NCI-H226 (cell line): ENCODE measurements around the gene TARP.

Source experiments
- DNase-seq: peaks from one replicate; pipeline ENCODE4 v3.0.0-alpha.2; 2015

The TARP gene

DNA sequence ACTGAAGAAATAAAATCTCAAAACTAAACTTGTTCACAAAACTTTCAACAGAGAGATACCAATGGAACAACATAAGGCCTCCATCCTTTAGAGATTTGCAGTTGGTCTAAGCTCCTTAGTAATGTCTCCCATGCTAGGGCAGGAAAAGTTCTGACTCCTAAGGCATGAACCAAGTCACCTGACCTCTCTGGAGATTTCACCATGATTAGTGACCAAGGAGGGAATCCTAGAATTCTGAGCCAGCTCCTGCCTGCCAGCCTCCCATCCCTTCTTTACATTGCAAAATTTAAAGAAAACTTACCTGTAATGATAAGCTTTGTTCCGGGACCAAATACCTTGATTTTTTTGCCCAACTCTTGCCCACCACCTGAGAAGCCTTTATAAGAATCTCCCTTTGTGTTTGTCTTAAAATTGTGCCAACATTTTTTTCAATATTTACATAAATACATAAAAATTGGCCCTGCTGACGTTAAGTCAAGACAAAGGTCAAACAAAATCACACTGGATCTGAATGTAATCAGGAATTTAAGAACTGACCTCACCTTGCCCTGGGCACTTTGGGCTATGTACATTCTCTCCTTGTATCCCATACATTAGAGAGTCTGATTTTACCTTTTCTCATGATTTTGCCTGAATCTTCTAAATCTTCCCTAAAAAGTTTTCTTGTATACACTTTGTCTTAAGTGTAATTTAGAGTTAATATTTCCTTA lies at the start of gene TARP:
Gene TARP (minus strand): TSS at position 351 of the 710 bp plus-strand sequence.
- DNase-seq: no peak

DNA sequence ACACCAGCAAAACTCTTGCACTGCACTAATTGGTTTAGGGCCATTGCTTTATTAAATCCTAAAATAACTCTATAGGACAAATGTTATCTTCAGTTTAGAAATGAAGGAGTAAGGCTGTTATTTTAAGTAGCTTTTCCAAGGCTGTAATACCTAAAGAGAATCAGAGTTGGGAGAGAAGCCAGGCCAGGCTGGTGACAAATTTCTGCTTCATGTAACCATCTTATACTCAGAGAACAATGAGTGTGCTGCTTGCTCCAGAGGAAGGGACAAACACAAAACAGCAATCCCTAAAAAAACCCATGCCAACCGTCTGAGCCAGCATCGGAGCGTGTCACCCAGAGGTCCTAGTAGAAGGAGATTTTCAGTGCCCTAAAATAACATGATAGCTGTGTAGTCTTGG lies 49.7 kb upstream of the TARP start:
- no peak for DNase-seq

DNA sequence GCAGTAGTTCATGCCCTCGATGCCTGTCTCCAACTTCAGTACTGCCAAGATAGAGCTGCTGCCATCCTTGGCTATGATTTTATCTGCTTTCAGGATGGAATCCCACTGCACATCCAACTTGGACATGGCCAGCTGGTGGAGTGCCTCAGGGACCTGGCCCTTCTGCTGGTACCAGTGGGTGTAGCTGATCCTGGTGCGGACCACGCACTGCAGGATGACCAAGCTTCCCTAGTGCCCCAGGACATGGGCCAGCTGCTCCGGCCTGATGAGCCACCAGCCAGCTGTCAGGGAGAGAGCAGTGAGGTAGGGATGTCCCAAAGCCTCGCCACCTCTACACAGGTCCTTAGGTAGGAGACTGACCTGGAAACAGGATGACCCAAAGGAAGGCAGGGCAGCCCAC lies 49.0 kb upstream of the TARP start:
- DNase-seq: no peak

DNA sequence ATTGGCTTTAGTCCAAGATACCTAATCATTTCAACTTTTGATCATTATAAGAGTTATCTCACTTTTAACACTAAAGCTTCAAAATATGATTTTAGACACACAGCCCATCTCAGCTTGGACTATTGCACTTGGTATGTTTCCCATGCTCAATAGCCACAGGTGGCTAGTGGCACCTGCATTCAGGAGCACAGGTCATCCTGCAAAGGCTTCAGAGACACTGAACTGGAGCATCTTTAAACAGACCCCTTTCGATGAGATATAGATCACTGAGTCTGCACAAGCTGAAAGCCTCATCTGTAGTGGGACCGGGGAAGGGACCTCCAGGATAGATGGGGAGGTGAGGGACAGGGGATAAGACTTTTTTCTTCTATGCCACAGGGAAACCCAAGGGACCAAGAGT lies 48.5 kb upstream of the TARP start:
- DNase-seq: no peak

DNA sequence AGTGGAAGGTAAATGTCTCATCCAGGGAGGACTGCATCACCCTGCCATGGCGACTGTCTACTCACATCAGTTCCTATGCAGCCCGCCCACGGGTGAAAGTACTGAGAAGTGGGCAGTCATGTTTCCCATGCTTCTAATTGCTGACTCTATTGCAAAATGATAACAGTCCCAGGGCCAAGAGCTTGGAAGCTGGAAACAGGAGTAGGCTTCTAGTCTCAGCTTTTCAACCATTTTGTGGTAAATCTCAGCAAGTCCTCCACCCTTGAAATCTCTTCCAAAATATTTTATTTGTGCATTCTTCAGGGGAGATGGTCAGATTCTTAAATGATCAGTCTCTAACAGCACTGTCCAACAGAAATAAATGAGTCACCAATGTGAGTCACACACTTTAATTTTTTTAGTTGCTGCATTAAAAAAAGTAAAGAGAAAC lies 48.1 kb upstream of the TARP start:
- DNase-seq: peak; percentile 66

DNA sequence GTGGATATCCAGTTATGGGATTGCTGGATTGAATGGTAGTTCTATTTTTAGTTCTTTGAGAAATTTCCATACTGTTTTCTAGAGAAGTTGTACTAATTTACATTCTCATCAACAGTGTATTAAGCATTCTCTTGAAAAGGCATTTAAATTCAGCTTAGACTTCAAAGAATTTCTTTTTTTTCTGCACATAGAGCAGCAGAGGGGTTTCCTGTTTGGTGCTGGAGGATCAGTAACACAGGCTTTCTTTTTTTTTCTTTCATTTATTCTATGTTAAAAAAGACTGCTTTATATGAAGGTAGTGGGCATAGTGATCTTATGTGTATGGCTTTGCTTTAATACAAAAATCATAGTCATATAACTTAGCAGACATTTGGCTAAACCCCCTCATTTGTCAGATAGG lies 47.6 kb upstream of the TARP start:
- no peak for DNase-seq

DNA sequence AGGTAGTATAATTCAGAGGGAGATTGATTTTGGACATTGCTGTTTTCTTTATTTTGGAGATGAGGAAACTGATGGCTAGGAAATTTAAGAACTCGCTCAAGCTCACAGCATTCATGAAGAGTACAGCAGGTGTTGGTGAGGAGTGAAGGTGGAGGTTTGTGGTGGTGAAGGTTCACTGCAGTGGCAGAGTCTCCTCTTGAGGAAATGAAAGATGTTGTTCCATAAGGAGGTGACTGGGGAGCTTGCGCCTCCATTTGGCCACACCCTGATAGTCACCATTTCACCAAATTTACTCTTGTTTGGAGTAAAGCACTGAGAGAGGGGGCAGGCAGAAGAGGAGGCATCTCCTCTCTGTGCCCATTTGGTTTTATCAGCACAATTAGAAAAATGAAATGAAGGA lies 46.4 kb upstream of the TARP start:
- DNase-seq: no peak

DNA sequence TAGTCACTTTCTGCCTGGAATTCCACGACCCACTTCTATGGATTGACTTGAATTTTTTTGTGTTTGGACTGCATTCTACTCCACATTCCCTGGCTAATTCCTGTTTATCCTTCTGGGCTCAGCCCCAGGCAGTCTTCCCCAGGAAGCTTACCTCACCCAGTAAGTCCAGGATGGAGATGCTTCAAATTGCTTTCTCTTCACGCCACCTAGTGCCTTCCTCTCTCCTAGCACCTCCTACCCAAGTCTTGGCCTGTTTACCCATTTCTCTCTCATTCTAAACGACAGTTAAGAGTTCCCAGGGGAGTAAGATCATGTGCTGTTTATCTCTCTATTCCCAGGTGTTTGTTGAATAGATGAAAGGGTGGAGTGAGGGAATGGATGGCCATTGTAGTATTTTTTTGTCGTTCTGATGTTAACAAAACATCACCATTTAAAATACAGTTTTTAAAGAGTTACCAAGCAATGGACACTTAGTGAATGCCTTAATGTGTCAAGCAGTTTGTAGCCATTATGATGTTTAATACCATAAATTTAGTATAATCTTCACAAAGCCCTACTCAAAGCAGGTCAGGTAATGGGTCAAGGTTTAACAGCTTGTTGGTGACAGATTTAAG lies 45.5 kb upstream of the TARP start:
- peak; percentile 90 for DNase-seq

DNA sequence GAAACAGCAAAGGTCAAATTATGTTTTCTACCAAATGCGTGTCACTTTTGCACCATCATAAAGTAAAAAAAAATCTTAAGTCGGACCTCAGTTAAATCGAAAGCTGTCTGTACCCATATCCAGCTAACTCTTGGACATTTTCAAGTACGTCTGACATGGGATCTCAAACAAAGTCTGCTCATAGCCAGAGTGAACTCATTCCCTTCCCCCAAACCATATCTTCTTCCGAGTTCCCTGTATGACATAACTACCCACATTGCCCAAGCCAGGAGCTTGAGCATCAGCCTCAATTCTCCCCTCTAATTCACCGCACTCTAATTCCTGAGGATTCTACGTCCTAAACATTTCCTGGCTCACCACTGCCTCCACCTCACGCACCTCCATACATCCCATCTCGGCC lies 44.8 kb upstream of the TARP start:
- DNase-seq: no peak

DNA sequence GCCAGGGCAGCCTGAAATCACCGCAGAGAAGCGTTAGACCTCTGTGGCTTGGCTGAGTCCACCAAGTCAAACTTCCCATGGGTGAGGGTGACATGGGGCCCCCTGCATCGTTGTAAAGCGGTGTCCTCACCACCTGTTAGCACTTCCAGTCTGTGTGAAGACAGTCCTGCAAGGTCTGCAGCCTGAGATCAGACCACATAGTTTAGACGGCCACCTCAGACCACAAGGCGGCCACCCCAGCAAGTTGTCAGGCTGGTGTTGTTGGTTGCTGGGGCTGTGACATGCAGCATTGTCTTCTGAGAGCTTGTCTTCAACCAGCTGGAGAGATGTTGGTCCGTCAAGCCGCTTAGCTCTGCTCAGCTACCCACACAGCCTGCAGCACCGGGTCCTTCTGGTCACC lies 44.1 kb upstream of the TARP start:
- DNase-seq: no peak

DNA sequence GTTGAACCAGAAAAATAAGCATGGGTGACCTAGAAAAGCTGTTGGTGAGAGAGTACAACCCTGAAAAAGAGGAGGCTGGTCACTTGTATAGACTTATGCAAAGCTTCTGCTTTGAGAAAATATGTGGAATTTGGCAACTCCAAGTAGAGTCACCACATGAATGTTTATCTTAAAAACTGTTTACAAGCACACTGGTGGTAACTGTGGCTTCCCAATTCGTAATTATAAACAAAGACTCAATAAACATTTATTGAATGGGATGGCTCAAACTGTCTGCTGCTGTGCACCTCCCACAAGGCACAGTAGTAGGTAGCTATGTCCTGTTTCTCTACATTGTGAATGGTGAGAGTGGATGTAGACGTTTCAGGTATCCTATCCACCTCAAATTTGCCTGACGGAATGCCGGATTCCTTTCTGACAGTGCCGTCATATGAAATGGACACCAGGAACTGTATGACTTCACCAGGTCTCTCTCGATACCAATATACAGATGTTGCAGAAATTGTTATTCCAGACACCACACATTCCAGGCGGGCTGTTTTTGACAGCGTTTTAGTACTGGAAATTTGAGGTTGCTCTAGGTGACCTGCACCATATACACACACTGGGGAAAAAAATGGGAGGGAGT lies 43.4 kb upstream of the TARP start:
- DNase-seq: no peak

DNA sequence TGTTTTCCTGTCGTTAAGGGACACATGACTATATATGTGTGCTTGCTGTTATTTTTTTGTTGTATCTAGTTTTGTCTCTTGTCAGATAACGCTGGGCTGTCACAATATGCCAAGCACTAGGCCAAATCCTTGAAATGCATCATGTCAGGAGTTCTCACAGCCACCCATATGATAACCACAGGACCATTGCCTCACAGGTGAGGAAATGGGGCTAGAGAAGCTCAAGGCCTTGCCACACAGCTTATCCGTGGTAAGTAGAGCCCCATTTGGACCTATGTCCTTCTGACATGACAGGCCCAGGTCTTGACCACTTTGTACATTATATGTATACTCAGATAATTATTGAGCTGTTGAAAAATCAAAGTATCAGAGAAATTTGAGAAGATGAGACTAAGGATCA lies 42.0 kb upstream of the TARP start:
- DNase-seq: no peak

DNA sequence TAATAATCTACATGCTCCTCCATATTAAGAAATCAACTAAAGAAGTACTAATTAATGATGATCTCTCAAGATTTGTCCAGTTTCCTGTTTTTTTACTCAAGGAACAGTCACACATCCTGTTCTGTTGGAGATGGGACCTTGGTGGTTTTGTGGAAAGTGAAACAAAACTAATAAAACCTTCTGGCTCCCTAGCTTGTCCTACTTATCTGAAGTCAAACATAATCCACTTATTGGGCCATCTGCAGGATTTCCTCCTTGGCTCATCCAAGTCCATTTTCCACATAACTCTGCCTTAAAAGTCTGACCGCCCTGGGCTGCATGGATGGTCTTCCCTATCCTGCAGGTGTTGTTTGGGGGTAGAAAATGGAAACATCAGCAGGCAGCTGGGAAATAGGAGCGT lies 39.4 kb upstream of the TARP start:
- DNase-seq: no peak

DNA sequence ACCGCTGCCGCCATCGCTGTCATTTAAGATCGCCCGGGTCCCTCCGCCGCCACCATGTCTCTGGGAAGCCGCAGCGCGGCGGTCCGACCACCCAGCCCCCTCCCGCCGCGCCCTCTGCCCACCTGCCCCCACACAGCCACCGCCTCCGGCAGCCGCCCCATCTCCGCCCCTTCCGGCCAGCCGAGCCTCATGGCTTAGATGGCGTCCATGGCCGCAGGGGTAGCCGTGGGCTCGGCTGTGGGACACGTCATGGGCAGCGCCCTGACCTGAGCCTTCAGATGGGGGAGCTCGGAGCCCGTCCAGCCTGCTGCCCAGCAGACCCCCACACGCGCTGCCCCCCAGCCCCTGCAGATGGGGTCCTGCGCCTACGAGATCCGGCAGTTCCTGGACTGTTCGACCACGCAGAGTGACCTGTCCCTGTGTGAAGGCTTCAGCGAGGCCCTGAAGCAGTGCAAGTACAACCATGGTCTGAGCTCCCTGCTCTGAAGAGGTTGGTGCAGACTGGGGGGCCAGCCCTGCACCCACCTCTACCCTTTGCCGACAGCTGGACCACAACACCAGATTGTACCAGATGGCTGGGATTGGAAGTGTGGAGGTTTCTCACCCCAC lies 38.0 kb upstream of the TARP start:
- no peak for DNase-seq

DNA sequence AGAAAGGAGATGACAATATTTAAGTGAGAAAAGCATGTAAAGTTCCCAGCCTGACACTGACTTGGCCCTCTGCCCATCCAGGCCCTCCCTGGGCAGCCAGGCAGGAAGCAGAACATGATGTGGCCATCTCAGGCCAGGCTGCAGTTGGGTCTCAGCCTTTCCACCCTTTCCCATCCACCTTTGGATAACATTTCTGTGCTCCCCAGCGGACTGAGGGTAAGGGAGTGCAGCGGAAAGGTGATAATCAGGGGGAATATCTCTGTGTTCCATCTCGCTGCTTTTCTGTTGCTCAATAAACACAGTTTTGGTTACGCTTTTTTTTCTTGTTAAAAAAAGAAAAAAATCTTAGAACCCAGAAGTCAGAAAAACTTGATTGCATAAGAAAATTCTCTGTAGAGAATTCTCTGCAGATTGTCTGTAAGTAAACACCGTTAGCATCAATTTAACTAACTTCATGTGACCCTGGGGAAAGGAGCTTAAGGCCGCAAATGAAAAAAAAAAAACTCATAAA lies 37.2 kb upstream of the TARP start:
- no peak for DNase-seq

DNA sequence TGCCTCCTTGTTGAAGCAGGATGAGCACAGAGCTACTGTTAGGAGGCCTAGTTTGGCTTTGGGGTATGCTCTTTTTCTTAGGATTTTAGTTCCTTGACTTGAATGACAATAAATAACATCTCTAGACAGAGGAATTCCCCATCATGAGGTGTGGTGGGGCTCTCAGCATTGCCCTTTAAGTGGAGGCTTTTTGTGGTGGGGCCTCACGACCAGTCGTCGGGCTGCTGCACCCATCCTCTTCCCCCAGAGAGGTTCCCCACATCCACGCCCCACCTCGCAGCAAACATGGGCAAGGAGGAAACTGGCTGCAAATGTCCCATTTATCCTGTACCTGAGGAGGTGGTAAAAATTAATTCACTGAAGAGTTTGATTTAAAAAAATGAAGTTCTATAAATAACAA lies 36.1 kb upstream of the TARP start:
- DNase-seq: no peak

DNA sequence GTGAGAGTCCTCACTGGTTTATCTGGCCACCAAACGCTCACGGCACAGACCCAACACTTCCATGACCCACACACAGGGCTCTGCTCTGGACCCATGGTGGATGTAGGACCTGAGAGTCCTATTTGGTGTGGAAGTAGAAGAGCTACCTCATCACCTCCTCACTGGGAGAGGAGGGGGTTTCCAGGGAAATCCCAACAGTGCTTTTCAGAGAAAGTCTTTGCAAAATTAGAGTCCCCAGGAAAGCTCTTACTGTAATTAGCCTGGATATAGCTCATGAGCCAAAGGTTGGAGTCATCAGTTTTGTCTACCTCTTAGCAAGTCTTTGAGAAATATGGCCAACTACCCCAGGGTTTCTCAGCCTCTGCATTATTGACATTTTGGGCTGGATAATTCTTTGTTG lies 34.7 kb upstream of the TARP start:
- no peak for DNase-seq

DNA sequence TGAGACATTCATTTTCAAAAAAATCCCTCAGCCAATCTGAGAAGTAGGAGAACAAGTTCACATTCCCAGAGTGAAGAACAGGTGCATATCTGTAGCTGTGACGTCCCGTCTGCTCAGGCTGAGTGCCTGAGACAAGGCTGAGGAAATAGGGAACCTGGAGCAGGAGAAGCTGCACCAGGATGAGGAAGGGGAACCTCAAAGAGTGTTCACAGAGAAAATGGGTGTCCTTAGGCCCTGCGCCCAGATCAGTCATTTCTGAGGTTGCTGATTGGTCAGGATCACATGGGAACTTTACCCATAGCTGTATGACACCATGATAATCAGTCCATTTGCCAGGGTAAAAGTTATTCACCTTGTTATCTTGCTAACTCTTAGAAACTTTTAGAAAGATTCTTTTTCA lies 34.2 kb upstream of the TARP start:
- no peak for DNase-seq

DNA sequence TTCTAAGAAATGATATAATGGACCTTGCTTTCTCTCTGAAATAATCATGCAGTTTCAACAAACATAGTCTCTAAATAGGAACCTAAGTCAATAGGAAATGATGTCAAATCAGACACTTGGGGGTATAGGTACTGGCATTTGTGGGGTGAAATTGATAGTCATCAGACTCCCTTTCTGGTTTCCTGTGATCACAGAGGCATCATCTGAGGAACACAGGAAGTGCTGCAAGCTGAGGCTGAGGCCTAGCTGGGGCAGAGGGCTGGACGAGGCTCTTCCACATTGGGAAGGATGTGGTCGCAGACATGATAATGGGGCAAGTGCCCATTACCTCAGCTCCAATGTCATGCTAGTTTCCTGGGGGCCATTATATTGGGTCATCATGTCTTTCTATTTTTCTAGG lies 33.5 kb upstream of the TARP start:
- no peak for DNase-seq

DNA sequence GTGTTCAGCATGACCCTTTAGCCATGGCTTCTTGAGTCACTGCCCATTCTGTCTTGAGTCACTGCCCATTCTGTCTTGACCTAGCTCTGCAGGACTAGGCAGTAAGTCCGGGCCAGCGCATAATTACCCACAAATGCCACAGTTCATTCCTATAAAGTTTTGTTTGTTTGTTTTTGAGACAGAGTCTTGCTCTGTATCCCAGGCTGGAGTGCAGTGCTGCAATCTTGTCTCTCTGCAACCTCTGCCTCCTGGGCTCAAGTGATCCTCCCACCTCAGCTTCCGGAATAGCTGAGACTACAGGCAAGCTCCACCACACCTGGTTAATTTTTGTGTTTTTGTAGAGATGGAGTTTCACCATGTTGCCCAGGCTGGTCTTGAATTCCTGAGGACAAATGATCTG lies 32.7 kb upstream of the TARP start:
- DNase-seq: no peak

DNA sequence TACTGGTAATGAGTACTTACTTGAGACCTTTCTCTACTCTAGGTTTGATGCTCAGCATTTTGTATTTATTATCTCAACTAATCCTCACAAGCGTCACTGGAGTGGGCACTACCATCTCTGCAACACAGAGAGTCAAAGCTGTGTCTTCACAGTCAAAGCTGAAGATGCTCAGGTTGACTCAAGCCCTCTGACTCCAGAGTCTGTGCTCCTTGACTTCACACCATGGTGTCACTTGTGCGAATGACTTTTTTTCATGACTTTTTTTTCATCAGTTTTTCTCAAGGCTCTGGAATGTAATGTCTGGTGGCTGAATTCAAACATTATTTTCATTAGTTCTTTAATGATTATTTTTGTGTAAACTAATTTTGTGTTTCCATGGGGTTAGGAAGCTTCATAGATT lies 30.4 kb upstream of the TARP start:
- DNase-seq: no peak

DNA sequence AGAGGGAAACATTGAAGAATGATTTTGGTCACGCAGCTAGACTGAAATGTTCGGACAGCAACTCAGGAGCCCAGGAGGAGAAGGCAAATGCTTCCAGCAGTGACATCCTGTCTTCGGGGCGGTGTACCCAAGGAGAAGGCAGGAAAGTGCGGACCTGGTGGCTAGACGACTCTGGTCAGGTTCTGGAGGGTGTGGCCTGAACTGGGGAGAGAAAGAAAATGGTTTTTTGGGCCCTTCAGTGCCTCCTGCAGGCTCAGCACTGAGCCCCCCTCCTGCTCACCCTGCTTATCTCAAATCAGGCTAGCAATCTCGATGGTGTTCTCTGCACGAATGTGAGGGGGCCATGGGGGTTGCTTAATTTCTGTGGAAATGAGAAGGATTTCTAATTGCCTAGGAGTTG lies 26.7 kb upstream of the TARP start:
- DNase-seq: no peak

DNA sequence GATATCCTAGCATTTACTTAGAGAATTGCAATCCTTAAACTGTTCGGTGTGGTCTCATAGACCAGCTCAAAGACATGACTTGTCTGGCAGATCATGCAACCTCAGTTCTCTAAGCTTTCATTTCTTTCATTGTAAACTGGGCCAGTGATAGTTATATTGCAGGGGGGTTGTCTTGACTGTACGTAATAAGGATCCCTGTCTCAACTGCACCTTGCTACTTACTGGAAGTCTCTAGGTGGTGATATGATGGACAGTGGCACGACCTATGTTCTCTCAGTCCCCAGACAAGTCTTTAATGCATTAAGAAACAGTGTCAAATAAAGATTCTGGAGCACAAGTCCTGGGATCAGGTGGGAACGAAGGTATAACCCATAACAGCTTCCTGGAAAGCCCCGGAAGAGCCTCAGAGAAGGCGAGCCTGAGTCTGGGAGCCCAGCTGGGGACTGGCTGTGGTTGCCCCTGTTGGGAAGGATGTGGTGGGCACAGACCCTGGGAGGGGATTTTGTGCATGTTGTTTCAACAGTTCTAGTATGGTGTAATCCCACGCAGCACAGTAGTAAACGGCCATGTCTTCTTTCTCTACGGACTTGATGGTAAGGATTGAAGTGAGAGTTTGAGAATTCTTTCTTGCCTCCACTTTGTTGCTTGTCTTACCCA lies 26.0 kb upstream of the TARP start:
- DNase-seq: no peak
